Spleen (tissue), 7 donors: Measurements from ENCODE around the gene BOLL.

Experiments
- CTCF ChIP-seq, 11 experiments: fragments of 200-600 bp in 7 of 11; fragments of 450-650 bp in 4 of 11; sonication (generic) in 4 of 11; IDR thresholded peaks in 8 of 11; conservative IDR thresholded peaks in 3 of 11; 1 replicate in 7 of 11; 2 replicates in 4 of 11; pipeline versions ENCODE4 v1.4.0 to v1.8.0; 2016 to 2021; ENCODE audit warnings: antibody characterized with exemption in 11 of 11, inconsistent platforms in 4 of 11, mild to moderate bottlenecking in 1 of 11
- POLR2A ChIP-seq, 3 donors: fragments of 450-650 bp; IDR thresholded peaks; one replicate each; pipeline ENCODE4 v1.5.1; 2017; ENCODE audit warnings: antibody characterized with exemption in 3 of 3, mild to moderate bottlenecking in 1 of 3
- POLR2AphosphoS5 ChIP-seq, 3 donors: sonication (generic); formaldehyde crosslinking; IDR thresholded peaks; one replicate each; pipeline ENCODE4 v1.5.1; 2017; ENCODE audit warnings: antibody characterized with exemption in 3 of 3
- donor health status: DM: no; HTN: no; CAD: no; lungs with moderate emphysema.
- donor health status: DM: no; HTN: no; CAD: no.
- donor health status: DM: no; HTN: no; CAD: no.

- no peak for TF ChIP-seq CTCF (IDR thresholded peaks at IDR 0.05 in 8 of 11, conservative IDR thresholded peaks at IDR 0.05 in 3 of 11)
- no peak for TF ChIP-seq POLR2A (IDR thresholded peaks at IDR 0.05)
- TF ChIP-seq POLR2AphosphoS5 (IDR thresholded peaks at IDR 0.05): no peak
Measured at GRCh38 chr2:197805715-197806633, 20.9 kb upstream of the BOLL start.
